NCI-H1048 (cell line): ENCODE measurements around the gene TMEM86A.
"Not testable (repeated sequence)": the region's sequence is repeated elsewhere in the genome, so short reads cannot be mapped to it uniquely, and the experiment has no call there.

ENCODE experiments used
- DNase-seq: peaks from one replicate; lab custom pipeline; 2025; lab: John Stamatoyannopoulos, UW

Gene TMEM86A

GRCh38 chr11:18698341-18699268 lies at the start of gene TMEM86A:
Gene TMEM86A (plus strand): TSS chr11:18698779. CDS start chr11:18698887, 108 bp downstream.
- DNase-seq: peak; percentile 50

DNA sequence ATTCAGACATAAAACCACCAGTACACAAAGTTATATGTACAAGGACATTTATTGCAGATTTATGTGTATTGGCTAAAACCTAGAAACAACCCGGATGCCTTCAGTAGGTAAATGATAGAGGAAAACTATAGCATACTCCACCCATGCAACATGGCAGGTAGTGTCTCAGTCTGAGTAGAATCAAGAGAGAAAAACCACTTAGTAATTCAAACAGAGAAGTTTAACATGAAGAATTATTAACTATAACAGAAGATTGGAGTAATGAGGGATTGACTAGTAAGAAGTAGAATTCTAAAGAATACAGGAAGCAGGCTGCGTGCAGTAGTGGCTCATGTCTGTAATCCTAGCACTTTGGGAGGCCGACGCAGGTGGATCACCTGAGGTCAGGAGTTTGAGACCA lies 48.2 kb upstream of the TMEM86A start:
- no peak for DNase-seq

- DNase-seq: no peak
Observed at GRCh38 chr11:18650859-18651557, 47.6 kb upstream of the TMEM86A start.

- no peak for DNase-seq
Observed at GRCh38 chr11:18657673-18658072, 40.9 kb upstream of the TMEM86A start.

GRCh38 chr11:18665353-18665872 lies 33.2 kb upstream of the TMEM86A start:
- not testable (repeated sequence) for DNase-seq

DNA sequence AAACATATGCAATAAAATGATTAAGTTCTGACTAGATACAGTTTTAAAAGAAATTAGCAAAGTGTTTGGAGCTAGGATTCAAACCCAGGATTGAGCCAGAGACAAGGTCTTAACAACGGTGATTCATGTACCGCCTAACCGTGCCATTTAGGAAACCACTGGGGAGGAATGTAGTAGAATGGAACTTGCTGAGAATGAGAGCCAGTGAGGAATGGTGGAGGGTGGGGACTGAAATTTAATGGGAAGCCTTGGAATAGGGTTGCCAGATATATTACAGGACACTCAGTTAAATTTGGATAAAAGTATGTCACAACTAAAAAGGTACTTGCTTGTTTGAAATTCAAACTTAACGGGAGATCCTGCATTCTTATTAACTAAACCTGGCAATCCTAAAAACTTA lies 30.4 kb upstream of the TMEM86A start:
- no peak for DNase-seq

DNA sequence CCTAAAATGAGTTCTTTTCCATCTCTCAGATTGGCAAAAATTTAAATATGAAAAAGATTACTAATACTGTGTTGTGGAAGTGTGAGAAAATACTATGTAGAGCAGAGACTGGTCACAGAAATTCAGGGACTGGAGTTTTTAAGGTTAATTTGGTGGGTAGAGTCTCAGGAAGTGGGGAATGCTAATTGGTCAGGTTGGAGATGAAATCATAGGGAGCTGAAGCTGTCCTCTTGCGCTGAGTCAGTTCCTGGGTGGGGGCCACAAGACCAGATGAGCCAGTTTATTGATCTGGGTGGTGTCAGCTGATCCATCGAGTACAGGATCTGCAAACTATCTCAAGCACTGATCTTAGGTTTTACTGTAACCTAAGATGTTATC lies 29.4 kb upstream of the TMEM86A start:
- DNase-seq: no peak

GRCh38 chr11:18669711-18670110 lies 28.9 kb upstream of the TMEM86A start:
- no peak for DNase-seq

DNA sequence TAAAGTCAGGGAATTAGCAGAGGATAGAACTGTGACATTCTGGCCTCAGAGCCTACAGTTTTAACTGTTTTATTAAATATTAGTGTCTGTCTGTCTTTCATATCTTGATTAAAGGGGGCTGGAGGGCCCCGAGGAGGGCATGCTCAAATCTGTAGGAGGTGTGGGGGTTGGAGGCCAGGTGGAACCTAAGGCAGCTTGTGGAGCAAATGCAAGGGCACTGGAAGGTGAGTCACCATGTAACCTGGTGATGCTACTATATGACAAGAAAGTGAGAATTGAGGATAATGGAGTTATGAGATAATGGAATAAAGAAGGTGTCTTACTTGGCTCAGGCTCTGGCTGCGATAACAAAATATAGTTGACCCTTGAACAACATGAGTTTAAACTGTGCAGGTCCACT lies 27.3 kb upstream of the TMEM86A start:
- DNase-seq: no peak

GRCh38 chr11:18672209-18672608 lies 26.4 kb upstream of the TMEM86A start:
- not testable (repeated sequence) for DNase-seq

DNA sequence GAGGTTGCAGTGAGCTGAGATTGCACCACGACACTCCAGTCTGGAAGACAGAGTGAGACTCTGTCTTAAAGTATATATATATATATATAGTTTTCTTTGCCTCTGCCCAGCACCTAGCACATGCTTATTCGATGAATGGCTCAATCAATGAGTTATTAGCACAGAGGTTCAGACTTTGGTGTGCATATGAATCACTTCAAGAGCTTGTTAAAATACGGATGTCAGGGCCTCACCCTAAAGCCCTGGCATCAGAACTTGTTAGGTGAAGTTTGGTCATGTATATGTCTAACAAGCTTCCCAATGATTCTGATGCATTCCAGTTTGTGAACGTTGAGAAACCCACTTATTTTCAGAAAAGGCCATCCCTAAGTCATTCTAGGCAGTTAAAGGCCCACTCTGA lies 21.8 kb upstream of the TMEM86A start:
- no peak for DNase-seq

GRCh38 chr11:18677560-18677959 lies 21.0 kb upstream of the TMEM86A start:
- no peak for DNase-seq

- DNase-seq: not testable (repeated sequence)
Observed at GRCh38 chr11:18681949-18682348, 16.6 kb upstream of the TMEM86A start.

- DNase-seq: no peak
Observed at GRCh38 chr11:18682466-18682865, 16.1 kb upstream of the TMEM86A start.

- no peak for DNase-seq
Observed at GRCh38 chr11:18684267-18684666, 14.3 kb upstream of the TMEM86A start.

- not testable (repeated sequence) for DNase-seq
Observed at GRCh38 chr11:18691467-18692140, 7.0 kb upstream of the TMEM86A start.

DNA sequence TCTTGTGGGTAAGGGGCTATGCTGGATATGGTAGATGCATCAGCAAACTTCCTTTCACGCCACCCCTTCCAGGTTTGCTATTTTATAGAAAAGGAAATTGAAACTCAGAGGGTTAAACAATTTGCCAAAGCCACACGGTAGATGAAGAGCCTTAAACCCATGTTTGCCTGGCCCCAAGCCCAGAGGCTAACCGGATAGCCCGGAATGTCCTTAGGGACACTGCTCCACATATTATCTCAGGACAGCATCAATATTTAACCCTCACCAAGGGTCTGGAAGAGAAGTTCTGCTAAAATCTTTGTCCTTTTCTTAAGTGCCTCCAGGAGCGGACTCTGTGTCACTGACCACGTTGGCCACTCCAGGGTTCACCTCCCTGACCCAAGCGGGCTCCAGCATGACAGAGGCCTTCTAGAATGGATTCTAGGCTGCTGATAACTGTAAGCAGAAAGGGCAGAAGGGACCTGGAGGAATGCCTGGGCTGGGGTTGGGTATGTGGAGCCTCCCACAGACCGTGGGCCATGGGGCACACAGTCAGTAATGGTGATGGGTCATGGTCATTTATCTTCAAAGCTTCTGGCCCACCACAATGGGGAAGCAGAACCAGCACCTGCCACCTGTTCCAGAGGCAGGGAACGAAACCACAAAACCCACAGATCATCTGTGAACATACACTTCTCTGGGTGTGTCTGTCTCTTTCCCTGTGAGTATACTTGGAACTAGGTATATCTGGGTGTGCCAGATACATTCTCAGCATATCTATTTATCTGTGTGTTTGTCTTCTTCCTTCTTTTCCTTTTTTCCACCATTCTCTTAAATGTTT lies 5.4 kb upstream of the TMEM86A start:
- DNase-seq: no peak

DNA sequence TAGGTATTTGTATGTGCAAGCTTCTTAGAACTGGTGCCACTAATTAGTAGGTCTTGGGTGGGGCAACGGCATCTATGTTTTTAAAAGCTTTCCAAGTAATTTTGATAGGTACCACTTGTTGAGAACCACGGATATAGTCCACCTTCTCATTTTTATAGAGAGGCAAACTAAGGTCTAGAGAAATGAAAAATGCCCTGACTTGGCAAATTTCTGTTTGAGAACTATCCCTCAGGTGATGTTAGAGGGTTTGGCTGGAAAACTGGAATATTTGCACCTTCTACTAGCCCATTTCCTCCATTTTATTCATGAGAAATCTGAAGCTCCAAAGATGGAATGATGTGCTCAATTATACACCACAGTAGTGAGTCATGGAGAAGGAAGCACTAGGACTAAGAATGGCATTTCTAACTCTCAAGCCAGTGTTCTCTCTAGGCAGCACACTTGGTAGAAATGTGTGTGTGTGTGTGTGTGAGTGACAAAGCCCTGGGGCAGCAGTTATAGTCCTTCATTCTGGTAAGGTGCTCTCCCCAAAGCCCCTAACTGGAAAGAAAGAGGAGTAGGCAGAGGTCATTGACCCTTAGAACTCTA lies 1.8 kb upstream of the TMEM86A start:
- DNase-seq: no peak

- no peak for DNase-seq
Observed at GRCh38 chr11:18697576-18697975, 1.0 kb upstream of the TMEM86A start.

- no peak for DNase-seq
Observed at GRCh38 chr11:18699269-18699596, 654 bp downstream of the TMEM86A start.

DNA sequence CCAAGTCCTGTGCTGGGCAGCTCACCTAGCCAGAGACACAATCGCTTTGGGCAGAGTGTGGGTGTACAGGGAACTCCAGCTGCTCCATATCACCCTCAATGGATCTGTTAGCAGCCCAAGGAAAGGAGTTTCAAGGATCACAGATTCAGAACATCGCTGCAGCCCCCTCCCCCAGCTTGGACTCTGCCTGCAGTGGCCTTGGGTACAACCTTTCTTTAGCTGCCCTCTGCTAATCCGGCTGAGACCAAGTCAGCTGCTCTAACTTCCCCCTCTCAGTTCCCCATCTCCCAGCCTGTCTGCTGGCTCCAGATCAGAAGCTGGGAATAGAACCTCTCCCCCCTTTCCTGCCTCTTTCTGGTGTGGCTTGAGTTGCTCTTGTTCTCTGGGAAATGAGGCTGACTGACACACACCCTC lies 1.3 kb downstream of the TMEM86A start:
- DNase-seq: no peak
